Sigmoid colon (tissue), 7 donors: ENCODE results near the gene USP34. TPM values are rescaled to one million over a fixed set of nuclear protein-coding genes. Genes with fewer than 3 reads are reported as not detected.

ENCODE experiments used
- DNase-seq: peaks from one replicate; pipeline ENCODE4 v3.0.0-alpha.2; 2019
- H3K27ac ChIP-seq, 4 donors: fragments of 200-600 bp; sonication (generic); one replicate each; pipeline ENCODE4 v1.5.1; 2016 to 2019; ENCODE audit warnings: mild to moderate bottlenecking in 1 of 4
- H3K27me3 ChIP-seq, 3 donors: fragments of 200-600 bp; sonication (generic); one replicate each; pipeline ENCODE4 v1.5.1; 2019; ENCODE audit warnings: mild to moderate bottlenecking in 1 of 3
- H3K36me3 ChIP-seq, 4 donors: fragments of 200-600 bp; sonication (generic); one replicate each; pipeline ENCODE4 v1.5.1; 2016 to 2019
- H3K4me1 ChIP-seq, 4 donors: fragments of 200-600 bp; sonication (generic); one replicate each; pipeline ENCODE4 v1.5.1; 2017 to 2019
- H3K4me3 ChIP-seq, 4 donors: fragments of 200-600 bp; sonication (generic); one replicate each; pipeline ENCODE4 v1.5.1; 2017 to 2019; ENCODE audit warnings: mild to moderate bottlenecking in 2 of 4, moderate library complexity in 1 of 4
- H3K9me3 ChIP-seq, 4 donors: fragments of 200-600 bp in 3 of 4; sonication (generic) in 3 of 4; one replicate each; pipeline versions ENCODE4 v1.5.1 to v1.6.1; 2013 to 2019
- CTCF ChIP-seq, 4 experiments: fragments of 450-650 bp in 3 of 4; fragments of 200-600 bp in 1 of 4; IDR thresholded peaks; one replicate each; pipeline ENCODE4 v1.5.1; 2016 to 2019; ENCODE audit warnings: antibody characterized with exemption in 4 of 4, mild to moderate bottlenecking in 3 of 4, moderate library complexity in 2 of 4
- EP300 ChIP-seq, 4 donors: sonication (generic); formaldehyde crosslinking; IDR thresholded peaks; one replicate each; pipeline ENCODE4 v1.6.1; 2017; ENCODE audit warnings: antibody characterized with exemption in 4 of 4
- POLR2A ChIP-seq, 2 donors: fragments of 450-650 bp; IDR thresholded peaks; one replicate each; pipeline ENCODE4 v1.6.1; 2016; ENCODE audit warnings: antibody characterized with exemption in 2 of 2, mild to moderate bottlenecking in 2 of 2, moderate library complexity in 2 of 2
- POLR2AphosphoS5 ChIP-seq, 4 donors: sonication (generic); formaldehyde crosslinking; IDR thresholded peaks; one replicate each; pipeline ENCODE4 v1.6.1; 2017; ENCODE audit warnings: antibody characterized with exemption in 4 of 4
- WGBS, 2 donors: extraction: QIAGEN DNeasy Blood & Tissue Kit; methylation state at CpG; one replicate each; pipeline ENCODE4 v1.1.7; 2013; 5-methylcytosine and 5-hydroxymethylcytosine counted together
- intact Hi-C: fragments of 100-400 bp; cut with DNase I; formaldehyde crosslinking; loops from one replicate; pipeline ENCODE4 v1.15.1; 2023
- polyA plus RNA-seq, 3 donors: library from polyadenylated mRNA; stranded (reverse); fragments of 200-250 nt; gene quantifications; one replicate each; pipeline ENCODE4 v1.2.3, GENCODE V29; 2013
- total RNA-seq, 4 donors: library from RNA; depleted of rRNA; stranded (reverse); fragments of >200 nt; gene quantifications; one replicate each; pipeline ENCODE4 v1.1.0, GENCODE V29; 2016
- donor health status: healthy with polysubstance abuse.
- donor health status: Bipolar disorder and iron deficiency.
- donor health status: healthy.

USP34 gene
- total and polyA plus RNA-seq, 7 donors, result 23.6 to 158 (median 135) TPM

- 39 to 73% methylated on average over 7 of the region's 7 CpGs for WGBS, 2 donors
Measured at GRCh38 chr2:61443342-61444041, 27.4 kb downstream of the USP34 start.

GRCh38 chr2:61439241-61440002, 31.5 kb downstream of the USP34 start:
- TF ChIP-seq CTCF (IDR thresholded peaks at IDR 0.05) (no peak), POLR2A (IDR thresholded peaks at IDR 0.05) (no peak), POLR2AphosphoS5 (IDR thresholded peaks at IDR 0.05) (no peak), EP300 (IDR thresholded peaks at IDR 0.05) (no peak)
- peaks cover 0 to 41% (median 25%) of the 10 kb centered on the region in 4 donors for H3K4me1 ChIP-seq
- 77 to 84% methylated on average over 7 of the region's 7 CpGs for WGBS, 2 donors
- intact Hi-C loops, result no loop called here
- no peak for DNase-seq
- no peaks in the 10 kb centered on the region for H3K27me3 ChIP-seq
- H3K9me3 ChIP-seq, result peaks cover 0 to 5% (median 1%) of the 10 kb centered on the region in 4 donors
- H3K36me3 ChIP-seq, result no peaks in the 10 kb centered on the region
- no peak overlapping the region for H3K27ac ChIP-seq
- H3K4me3 ChIP-seq, result no peak overlapping the region

More at GRCh38 chr2:61443342-61444041, 27.4 kb downstream of the USP34 start:
- Histone ChIP-seq H3K9me3 (no peaks in the 10 kb centered on the region), H3K4me3 (no peak overlapping the region), H3K4me1 (peaks cover 0 to 33% (median 24%) of the 10 kb centered on the region in 4 donors), H3K27me3 (no peaks in the 10 kb centered on the region), H3K27ac (no peak overlapping the region), H3K36me3 (no peaks in the 10 kb centered on the region)
- TF ChIP-seq POLR2AphosphoS5 (IDR thresholded peaks at IDR 0.05) (no peak), CTCF (IDR thresholded peaks at IDR 0.05) (no peak), EP300 (IDR thresholded peaks at IDR 0.05) (no peak), POLR2A (IDR thresholded peaks at IDR 0.05) (no peak)
- intact Hi-C loops, result no loop called here
- no peak for DNase-seq

- Histone ChIP-seq H3K4me1 (peaks cover 0 to 49% (median 26%) of the 10 kb centered on the region in 4 donors), H3K36me3 (no peaks in the 10 kb centered on the region), H3K27ac (no peak overlapping the region), H3K9me3 (peaks cover 0 to 5% (median 1%) of the 10 kb centered on the region in 4 donors), H3K27me3 (no peaks in the 10 kb centered on the region), H3K4me3 (no peak overlapping the region)
- no peak for DNase-seq
- TF ChIP-seq POLR2A (IDR thresholded peaks at IDR 0.05) (no peak), POLR2AphosphoS5 (IDR thresholded peaks at IDR 0.05) (no peak), EP300 (IDR thresholded peaks at IDR 0.05) (no peak), CTCF (IDR thresholded peaks at IDR 0.05) (no peak)
- intact Hi-C loops, result no loop called here
Measured at GRCh38 chr2:61438670-61439069, 32.2 kb downstream of the USP34 start.

GRCh38 chr2:61437170-61437569, 33.7 kb downstream of the USP34 start:
- Histone ChIP-seq H3K27ac (no peak overlapping the region), H3K4me3 (no peak overlapping the region), H3K4me1 (peaks cover 0 to 58% (median 36%) of the 10 kb centered on the region in 4 donors), H3K27me3 (no peaks in the 10 kb centered on the region), H3K9me3 (peaks cover 0 to 5% (median 1%) of the 10 kb centered on the region in 4 donors), H3K36me3 (no peaks in the 10 kb centered on the region)
- intact Hi-C loops, result no loop called here
- 59 to 86% methylated on average over 4 of the region's 4 CpGs for WGBS, 2 donors
- TF ChIP-seq POLR2AphosphoS5 (IDR thresholded peaks at IDR 0.05), result no peak
- TF ChIP-seq POLR2A (IDR thresholded peaks at IDR 0.05), result no peak
- TF ChIP-seq CTCF (IDR thresholded peaks at IDR 0.05), result no peak
- no peak for TF ChIP-seq EP300 (IDR thresholded peaks at IDR 0.05)
- no peak for DNase-seq
